SK-N-DZ (cell line): Measurements from ENCODE around the gene HSBP1.

ENCODE experiments used
- DNase-seq: peaks from one replicate; pipeline ENCODE4 v3.0.0-alpha.2; 2015; ENCODE audit warnings: low spot score

HSBP1 gene

DNA sequence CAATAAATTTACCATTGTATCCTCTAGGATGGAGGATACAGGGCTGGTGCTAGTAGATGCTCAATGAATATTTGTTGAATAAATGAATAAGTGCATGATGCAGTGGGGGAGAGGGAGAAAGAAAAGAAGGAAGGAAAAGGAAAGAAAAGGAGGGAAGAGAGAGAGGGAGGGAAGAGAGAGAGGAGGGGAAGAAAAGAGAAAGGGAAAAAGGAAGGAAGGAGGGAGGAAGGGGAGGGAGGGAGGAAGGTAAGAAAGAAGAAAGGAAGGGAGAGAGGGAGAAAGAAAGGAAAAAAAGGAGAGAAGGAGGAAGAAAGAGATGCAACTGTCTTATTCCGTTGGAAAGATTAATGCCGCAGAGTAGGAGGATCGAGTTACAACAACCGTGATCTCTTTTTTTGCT is 30.4 kb downstream of the HSBP1 start:
- no peak for DNase-seq

DNA sequence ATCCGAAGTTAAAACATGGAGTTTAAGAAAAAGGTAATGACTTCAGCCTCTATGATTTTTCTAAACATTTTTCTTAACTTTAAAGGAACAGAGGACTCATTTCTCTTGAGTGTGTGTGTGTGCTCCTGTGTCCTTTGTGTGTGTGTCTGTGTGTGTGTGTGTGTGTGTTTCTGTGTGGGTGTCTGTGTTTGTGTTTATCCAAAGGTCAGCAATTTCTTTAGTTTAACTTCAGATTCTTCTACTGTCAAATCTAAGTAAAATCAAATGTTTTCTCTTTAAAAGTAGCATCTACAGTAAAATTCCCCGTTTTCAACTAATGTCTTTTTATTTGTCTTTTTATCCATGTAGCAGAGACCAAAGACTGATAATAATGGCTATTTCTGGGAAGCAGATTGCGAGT is 31.8 kb downstream of the HSBP1 start:
- DNase-seq = no peak

- no peak for DNase-seq
These were observed 32.4 kb downstream of the HSBP1 start for GRCh38 chr16:83840060-83840617.

DNA sequence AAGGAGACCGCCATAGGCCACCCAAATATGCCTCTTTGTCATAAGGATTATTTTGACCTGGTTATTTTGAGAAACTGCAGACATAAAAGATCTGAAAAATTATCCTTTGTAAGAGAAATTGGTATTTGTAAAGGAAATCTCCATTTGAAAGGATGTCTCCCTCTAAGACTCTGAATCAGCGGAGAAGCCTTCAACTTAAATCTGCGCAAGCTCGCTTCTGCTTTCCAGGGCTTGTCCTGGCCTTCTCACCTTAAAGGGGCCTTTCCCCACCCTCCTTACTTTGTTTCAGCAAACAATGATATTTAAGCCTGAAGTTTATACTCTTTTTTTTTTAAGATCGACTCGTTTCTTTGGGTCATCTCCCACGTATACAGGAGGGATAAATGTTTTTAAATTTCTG is 34.5 kb downstream of the HSBP1 start:
- no peak for DNase-seq

- DNase-seq = no peak
These were observed 35.2 kb downstream of the HSBP1 start for GRCh38 chr16:83842756-83843507.

DNA sequence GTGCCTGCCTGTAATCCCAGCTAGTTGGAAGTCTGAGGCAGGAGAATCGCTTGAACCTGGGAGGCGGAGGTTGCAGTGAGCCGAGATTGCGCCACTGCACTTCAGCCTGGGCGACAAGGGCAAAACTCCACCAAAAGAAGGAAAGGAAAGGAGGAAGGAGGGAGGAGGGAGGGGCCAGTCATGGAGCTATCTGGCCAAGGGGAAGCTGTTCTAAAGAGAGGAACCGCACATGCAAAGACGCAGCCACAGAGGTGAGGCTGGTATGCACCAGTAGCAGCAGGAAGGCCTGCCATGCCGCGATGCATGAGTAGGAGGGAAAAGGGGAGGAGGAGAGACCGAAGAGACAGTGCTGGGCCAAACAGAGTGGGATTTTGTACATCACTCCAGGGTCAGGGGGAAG is 35.9 kb downstream of the HSBP1 start:
- DNase-seq = no peak

GRCh38 chr16:83845263-83845662 is 37.5 kb downstream of the HSBP1 start:
- no peak for DNase-seq

GRCh38 chr16:83847371-83848225 is 39.8 kb downstream of the HSBP1 start:
- DNase-seq = no peak

DNA sequence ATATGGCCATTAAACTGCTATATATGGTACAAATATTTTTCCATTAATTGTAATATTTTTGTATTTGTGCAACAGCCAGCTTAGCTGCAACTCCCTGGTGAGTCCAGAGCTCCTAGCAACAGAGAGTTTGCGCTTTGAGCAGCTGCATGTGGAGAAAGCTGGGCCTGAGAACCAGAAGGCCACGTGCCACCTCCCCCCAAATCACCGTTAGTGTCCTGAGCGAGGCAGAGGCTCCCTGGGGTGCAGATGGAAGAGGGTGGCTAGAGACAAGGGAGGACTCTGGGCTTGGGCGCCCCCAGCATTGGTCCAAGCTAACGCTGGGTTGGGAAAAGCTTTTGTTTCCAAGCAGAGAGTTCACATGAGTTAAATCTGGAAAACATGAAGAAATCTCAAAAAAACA is 41.6 kb downstream of the HSBP1 start:
- DNase-seq = no peak

- no peak for DNase-seq
These were observed 43.2 kb downstream of the HSBP1 start for GRCh38 chr16:83850947-83851346.

DNA sequence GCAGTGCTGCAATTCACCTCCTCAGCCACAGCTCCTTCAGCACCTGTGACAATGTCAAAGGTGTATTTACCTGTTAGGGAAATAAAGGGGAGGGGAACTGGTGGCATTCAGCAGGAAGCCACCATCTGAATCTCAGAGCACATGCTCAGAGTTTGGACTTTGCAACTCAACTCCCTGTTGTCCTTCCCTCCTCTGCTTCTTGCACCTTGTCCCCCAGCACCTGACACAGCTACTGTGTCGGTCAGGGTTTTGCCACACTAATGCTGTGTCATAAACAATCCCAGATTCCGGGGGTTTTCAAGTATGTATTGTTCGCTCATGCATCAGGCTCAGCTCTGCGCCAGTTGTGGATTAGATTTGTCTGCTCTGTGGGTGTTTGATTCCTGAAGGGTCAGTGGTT is 43.7 kb downstream of the HSBP1 start:
- no peak for DNase-seq

DNA sequence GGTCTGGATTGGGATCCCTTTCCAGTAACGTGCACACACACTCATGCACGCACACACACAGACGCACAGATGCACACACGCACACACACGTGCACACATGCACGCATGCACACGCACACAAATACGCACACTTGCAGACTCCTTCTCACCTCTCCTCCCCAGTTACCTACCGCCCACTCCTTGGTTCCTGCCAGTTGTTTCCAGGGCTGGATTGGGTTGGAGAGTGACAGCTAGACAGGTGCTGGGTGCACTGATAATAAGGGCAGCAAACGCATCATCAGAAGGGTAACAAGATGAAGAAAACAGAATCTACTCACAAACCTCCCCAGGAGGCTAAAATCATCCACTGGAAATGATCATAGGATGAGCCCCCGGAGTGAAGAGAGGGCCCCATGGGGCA is 45.0 kb downstream of the HSBP1 start:
- no peak for DNase-seq

DNA sequence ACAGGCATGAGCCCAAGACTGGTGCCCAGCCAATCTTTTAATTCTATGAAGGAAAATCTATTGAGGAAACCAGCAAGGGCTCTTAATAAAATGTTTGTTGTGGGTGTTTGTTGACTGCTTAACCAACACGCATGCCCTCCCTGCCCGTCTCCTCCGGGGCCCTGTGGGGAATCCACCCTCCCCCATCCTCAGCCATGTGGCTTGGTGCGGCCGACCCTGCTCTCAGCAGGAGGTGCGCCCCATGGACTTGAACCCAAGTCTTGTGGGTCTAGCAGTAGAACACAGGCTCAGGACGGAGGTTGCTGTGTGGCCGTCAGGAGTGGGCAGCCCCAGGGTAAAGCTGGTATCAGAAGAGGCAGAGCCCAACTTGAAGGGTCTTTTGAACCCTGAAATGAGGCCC is 46.1 kb downstream of the HSBP1 start:
- DNase-seq = no peak

DNA sequence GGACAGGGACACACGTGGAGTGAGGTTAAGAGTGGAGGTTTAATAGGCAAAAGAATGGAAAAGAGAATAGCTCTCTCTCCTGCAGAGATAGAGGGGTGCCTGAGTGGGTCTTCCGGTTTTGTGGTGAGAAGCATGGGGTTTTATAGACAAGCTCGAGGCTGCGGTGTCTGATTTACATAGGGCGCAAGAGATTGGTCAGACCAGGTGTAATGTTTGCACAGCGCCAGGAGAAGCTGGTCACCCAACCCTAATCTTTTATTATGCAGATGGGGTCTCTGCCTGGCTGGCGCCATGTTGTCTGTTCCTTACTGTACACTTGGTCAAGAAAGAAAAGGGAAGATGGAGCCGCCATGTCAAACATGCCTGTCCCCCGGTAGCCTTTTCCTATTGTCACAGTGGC is 46.6 kb downstream of the HSBP1 start:
- no peak for DNase-seq

- no peak for DNase-seq
These were observed 49.0 kb downstream of the HSBP1 start for GRCh38 chr16:83856792-83857191.

DNA sequence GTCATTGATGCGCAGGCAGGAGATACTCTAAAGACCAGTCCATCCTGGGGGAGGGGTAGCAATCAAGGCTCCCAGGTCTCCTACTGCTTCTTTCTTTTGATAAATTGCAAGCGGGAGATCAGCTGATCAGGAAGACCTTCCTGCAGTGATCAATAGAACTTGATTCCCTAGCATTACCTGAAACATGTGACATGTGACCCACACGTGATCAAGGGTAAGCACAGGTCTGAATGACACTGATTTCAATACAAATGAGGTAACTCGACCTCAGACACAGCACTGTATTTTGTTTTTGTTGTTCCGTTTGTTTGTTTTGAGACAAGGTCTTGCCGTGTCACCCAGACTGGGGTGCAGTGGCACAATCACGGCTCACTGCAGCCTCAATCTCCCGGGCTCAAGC is 51.5 kb downstream of the HSBP1 start:
- DNase-seq = no peak

GRCh38 chr16:83862661-83863060 is 54.9 kb downstream of the HSBP1 start:
- no peak for DNase-seq

DNA sequence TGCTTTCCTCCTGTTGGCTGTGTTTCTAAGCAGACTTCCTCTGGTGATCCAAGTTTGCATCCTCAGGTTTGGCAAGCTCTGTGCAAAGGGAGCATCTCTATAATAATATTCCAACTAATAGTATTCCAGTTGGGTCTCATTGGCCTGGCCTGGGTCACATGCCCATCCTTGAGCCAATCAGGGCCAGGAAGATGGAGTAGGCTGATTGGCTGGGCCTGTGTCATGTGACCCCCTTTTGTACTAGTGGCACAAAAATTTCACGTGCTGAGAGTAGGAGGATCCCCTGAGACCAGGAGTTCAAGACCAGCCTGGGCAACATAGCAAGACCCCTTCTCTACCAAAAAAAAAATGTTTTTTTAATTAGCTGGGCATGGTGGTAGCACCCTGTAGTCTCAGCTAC is 55.9 kb downstream of the HSBP1 start:
- DNase-seq = no peak
